ENCODE measurements around the gene CDKAL1.

The CDKAL1 gene

DNA sequence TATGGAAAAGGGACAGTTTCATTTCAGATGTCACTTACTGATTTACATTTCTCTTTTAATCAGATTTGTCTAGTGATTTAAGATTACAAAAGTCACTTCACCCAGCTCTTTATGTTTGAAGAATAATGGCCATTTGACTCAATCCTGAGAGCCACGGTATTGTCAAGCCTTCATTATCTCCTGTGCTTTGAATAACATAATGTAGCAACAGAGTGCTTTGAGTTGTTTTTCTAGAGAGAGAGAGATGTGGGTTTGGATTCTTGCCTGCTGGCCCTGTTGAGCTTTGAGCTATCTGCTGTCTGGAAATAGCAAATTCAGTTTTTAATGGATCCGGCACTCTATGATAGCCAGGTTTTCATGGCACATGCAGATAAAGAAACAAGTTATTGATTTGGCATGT is 580.9 kb downstream of the CDKAL1 start:
- Histone ChIP-seq H3K79me2 (no peaks in the 10 kb centered on the region), H3K9me3 (ENCODE audit: control insufficient read depth, low read length) (no peaks in the 10 kb centered on the region), H3K36me3 (ENCODE audit: control insufficient read depth, insufficient read depth, low read length) (no peaks in the 10 kb centered on the region), H3K9ac (no peak overlapping the region), H2AFZ (no peak overlapping the region), H3K4me1 (no peaks in the 10 kb centered on the region), H3K27me3 (ENCODE audit: control insufficient read depth, insufficient read depth, low read length) (no peaks in the 10 kb centered on the region), H3K4me2 (ENCODE audit: low read length) (no peak overlapping the region), H3K4me3 (ENCODE audit: low read depth, low read length) (no peak overlapping the region), H3K27ac (no peak overlapping the region)
- TF ChIP-seq, protein P1, sequence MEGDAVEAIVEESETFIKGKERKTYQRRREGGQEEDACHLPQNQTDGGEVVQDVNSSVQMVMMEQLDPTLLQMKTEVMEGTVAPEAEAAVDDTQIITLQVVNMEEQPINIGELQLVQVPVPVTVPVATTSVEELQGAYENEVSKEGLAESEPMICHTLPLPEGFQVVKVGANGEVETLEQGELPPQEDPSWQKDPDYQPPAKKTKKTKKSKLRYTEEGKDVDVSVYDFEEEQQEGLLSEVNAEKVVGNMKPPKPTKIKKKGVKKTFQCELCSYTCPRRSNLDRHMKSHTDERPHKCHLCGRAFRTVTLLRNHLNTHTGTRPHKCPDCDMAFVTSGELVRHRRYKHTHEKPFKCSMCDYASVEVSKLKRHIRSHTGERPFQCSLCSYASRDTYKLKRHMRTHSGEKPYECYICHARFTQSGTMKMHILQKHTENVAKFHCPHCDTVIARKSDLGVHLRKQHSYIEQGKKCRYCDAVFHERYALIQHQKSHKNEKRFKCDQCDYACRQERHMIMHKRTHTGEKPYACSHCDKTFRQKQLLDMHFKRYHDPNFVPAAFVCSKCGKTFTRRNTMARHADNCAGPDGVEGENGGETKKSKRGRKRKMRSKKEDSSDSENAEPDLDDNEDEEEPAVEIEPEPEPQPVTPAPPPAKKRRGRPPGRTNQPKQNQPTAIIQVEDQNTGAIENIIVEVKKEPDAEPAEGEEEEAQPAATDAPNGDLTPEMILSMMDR (IDR thresholded peaks at IDR 0.05): no peak

- H3K27ac ChIP-seq: no peak overlapping the region
- TF ChIP-seq, protein P1 (IDR thresholded peaks at IDR 0.05): no peak
Measured at GRCh38 chr6:21116736-21117135, 582.5 kb downstream of the CDKAL1 start.

GRCh38 chr6:21118216-21118780 is 584.0 kb downstream of the CDKAL1 start:
- H3K4me2 ChIP-seq (ENCODE audit: low read length): no peak overlapping the region
- no peak overlapping the region for H3K4me3 ChIP-seq (ENCODE audit: low read depth, low read length)
- no peaks in the 10 kb centered on the region for H3K36me3 ChIP-seq (ENCODE audit: control insufficient read depth, insufficient read depth, low read length)
- no peak overlapping the region for H2AFZ ChIP-seq
- H3K27me3 ChIP-seq (ENCODE audit: control insufficient read depth, insufficient read depth, low read length): no peaks in the 10 kb centered on the region
- TF ChIP-seq, protein P1 (IDR thresholded peaks at IDR 0.05): no peak
- H3K4me1 ChIP-seq: no peaks in the 10 kb centered on the region
- no peak overlapping the region for H3K27ac ChIP-seq
- no peak overlapping the region for H3K9ac ChIP-seq
- no peaks in the 10 kb centered on the region for H3K9me3 ChIP-seq (ENCODE audit: control insufficient read depth, low read length)
- no peaks in the 10 kb centered on the region for H3K79me2 ChIP-seq

More at GRCh38 chr6:21116736-21117135, 582.5 kb downstream of the CDKAL1 start:
- Histone ChIP-seq H3K79me2 (no peaks in the 10 kb centered on the region), H3K9ac (no peak overlapping the region), H3K27me3 (ENCODE audit: control insufficient read depth, insufficient read depth, low read length) (no peaks in the 10 kb centered on the region), H3K4me2 (ENCODE audit: low read length) (no peak overlapping the region), H3K36me3 (ENCODE audit: control insufficient read depth, insufficient read depth, low read length) (no peaks in the 10 kb centered on the region), H3K9me3 (ENCODE audit: control insufficient read depth, low read length) (no peaks in the 10 kb centered on the region), H3K4me3 (ENCODE audit: low read depth, low read length) (no peak overlapping the region), H3K4me1 (no peaks in the 10 kb centered on the region), H2AFZ (no peak overlapping the region)

DNA sequence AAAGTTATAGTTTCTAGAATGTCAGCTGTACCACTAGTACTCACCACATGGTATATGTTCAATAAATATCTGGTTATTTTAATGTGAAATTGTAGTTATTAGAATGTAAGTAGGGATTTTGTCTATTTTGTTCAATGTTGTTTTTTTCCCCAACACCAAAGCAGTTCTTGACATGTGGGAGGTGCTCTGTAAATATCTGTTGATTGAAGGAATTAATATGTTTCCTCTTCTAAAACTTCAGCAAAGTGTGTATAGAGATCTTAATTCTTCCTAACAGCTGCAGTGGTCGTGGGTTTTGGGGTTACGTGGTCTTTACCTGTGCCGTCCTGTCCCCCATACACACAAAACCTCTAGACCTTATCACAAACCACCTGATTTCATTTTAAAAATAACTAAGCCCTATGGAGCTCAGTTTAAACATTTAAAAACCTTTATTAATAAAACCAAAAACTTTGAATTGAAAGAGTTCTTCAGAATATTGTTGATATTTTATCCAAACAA is 587.4 kb downstream of the CDKAL1 start:
- H3K4me1 ChIP-seq: no peaks in the 10 kb centered on the region
- H3K4me3 ChIP-seq (ENCODE audit: low read depth, low read length): no peak overlapping the region
- no peaks in the 10 kb centered on the region for H3K9me3 ChIP-seq (ENCODE audit: control insufficient read depth, low read length)
- H3K27me3 ChIP-seq (ENCODE audit: control insufficient read depth, insufficient read depth, low read length): no peaks in the 10 kb centered on the region
- H3K4me2 ChIP-seq (ENCODE audit: low read length): no peak overlapping the region
- H3K27ac ChIP-seq: no peak overlapping the region
- no peaks in the 10 kb centered on the region for H3K36me3 ChIP-seq (ENCODE audit: control insufficient read depth, insufficient read depth, low read length)
- no peak overlapping the region for H3K9ac ChIP-seq
- H3K79me2 ChIP-seq: no peaks in the 10 kb centered on the region
- no peak overlapping the region for H2AFZ ChIP-seq
- TF ChIP-seq, protein P1 (IDR thresholded peaks at IDR 0.05): no peak

All from parathyroid adenoma (tissue), 2 donors.